ENCODE results near the gene PRKAG2.

GRCh38 chr7:151845412-151846205 is 31.3 kb downstream of the PRKAG2 start:
- no peak for TF ChIP-seq POLR2A (IDR thresholded peaks at IDR 0.05)
- TF ChIP-seq, protein P1, sequence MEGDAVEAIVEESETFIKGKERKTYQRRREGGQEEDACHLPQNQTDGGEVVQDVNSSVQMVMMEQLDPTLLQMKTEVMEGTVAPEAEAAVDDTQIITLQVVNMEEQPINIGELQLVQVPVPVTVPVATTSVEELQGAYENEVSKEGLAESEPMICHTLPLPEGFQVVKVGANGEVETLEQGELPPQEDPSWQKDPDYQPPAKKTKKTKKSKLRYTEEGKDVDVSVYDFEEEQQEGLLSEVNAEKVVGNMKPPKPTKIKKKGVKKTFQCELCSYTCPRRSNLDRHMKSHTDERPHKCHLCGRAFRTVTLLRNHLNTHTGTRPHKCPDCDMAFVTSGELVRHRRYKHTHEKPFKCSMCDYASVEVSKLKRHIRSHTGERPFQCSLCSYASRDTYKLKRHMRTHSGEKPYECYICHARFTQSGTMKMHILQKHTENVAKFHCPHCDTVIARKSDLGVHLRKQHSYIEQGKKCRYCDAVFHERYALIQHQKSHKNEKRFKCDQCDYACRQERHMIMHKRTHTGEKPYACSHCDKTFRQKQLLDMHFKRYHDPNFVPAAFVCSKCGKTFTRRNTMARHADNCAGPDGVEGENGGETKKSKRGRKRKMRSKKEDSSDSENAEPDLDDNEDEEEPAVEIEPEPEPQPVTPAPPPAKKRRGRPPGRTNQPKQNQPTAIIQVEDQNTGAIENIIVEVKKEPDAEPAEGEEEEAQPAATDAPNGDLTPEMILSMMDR (IDR thresholded peaks at IDR 0.05) = no peak
